H1 (cell line): ENCODE data around the gene AGAP3. TPM values are rescaled to one million over a fixed set of nuclear protein-coding genes. Genes with fewer than 3 reads are reported as not detected.

Source experiments
- CTCF ChIA-PET: fragments of 300-600 bp; sonication (Branson Sonifier 250); formaldehyde crosslinking; loops from one replicate; lab custom pipeline; 2021; ENCODE audit not compliant: partially characterized antibody; lab: Charles Lee
- POLR2A ChIA-PET: fragments of 300-600 bp; sonication (Branson Sonifier 250); formaldehyde crosslinking; loops from one replicate; lab custom pipeline; 2021; ENCODE audit warnings: inconsistent platforms; ENCODE audit not compliant: partially characterized antibody; lab: Charles Lee
- DNase-seq, 2 experiments: peaks; one replicate each; pipeline versions ENCODE4 v3.0.0 to v3.0.0-alpha.2; 2010 to 2022; ENCODE audit warnings: low spot score in 2 of 2, low read depth in 1 of 2, mixed read lengths in 1 of 2
- FAIRE-seq: peaks from 2 replicates; lab custom pipeline; 2011; peaks lifted over from hg19 to GRCh38; lab: Jason Lieb, UNC
- H2AFZ ChIP-seq: 2 replicates; pipeline ENCODE4 v1.8.1; 2012; ENCODE audit warnings: low read length, inconsistent platforms
- H2AK5ac ChIP-seq: 2 replicates; pipeline ENCODE4 v1.6.1; 2013; ENCODE audit warnings: low read depth, low read length
- H2BK120ac ChIP-seq: replicated peaks from 2 replicates; pipeline ENCODE3; 2013; ENCODE audit warnings: low read depth, low read length, inconsistent platforms
- H2BK12ac ChIP-seq: 2 replicates; pipeline ENCODE4 v1.6.1; 2013; ENCODE audit warnings: low read depth, low read length
- H2BK15ac ChIP-seq: 2 replicates; pipeline ENCODE4 v1.6.1; 2013; ENCODE audit warnings: low read length
- H2BK20ac ChIP-seq: 2 replicates; pipeline ENCODE4 v1.6.1; 2013; ENCODE audit warnings: low read length
- H2BK5ac ChIP-seq: 2 replicates; pipeline ENCODE4 v1.6.1; 2013; ENCODE audit warnings: low read depth, low read length
- H3K14ac ChIP-seq: 2 replicates; pipeline ENCODE4 v1.6.1; 2013; ENCODE audit warnings: inconsistent platforms; ENCODE audit not compliant: insufficient read length
- H3K18ac ChIP-seq: 2 replicates; pipeline ENCODE4 v1.6.1; 2013; ENCODE audit warnings: low read length; ENCODE audit errors: extremely low read depth
- H3K23ac ChIP-seq: 2 replicates; pipeline ENCODE4 v1.6.1; 2013; ENCODE audit warnings: inconsistent platforms; ENCODE audit not compliant: insufficient read length
- H3K23me2 ChIP-seq: 2 replicates; pipeline ENCODE4 v1.6.1; 2013; ENCODE audit warnings: low read depth, low read length
- H3K27ac ChIP-seq: 2 replicates; pipeline ENCODE4 v1.6.1; 2011; ENCODE audit warnings: low read depth, low read length, inconsistent platforms
- H3K27me3 ChIP-seq, 4 experiments: replicated peaks in 1 of 4; 1 replicate in 1 of 4; 2 replicates in 3 of 4; pipeline versions ENCODE4 v1.6.1 to v1.8.1; 2011 to 2013; ENCODE audit warnings: low read length in 3 of 4, mild to moderate bottlenecking in 3 of 4, inconsistent platforms in 2 of 4, mixed read lengths in 2 of 4, moderate library complexity in 1 of 4; ENCODE audit not compliant: control insufficient read depth in 3 of 4, insufficient read depth in 3 of 4; ENCODE audit errors: extremely low read depth in 1 of 4
- H3K36me3 ChIP-seq, 4 experiments: 2 replicates each; pipeline versions ENCODE4 v1.6.1 to v1.8.1; 2011 to 2013; ENCODE audit warnings: mild to moderate bottlenecking in 4 of 4, low read length in 3 of 4, moderate library complexity in 2 of 4, control low read depth in 1 of 4, inconsistent platforms in 1 of 4; ENCODE audit not compliant: insufficient read depth in 4 of 4, control insufficient read depth in 2 of 4
- H3K4ac ChIP-seq: replicated peaks from 2 replicates; pipeline ENCODE3; 2013; ENCODE audit warnings: low read length, low read depth, mixed read lengths, inconsistent platforms; ENCODE audit not compliant: insufficient read length
- H3K4me1 ChIP-seq, 4 experiments: replicated peaks in 1 of 4; 1 replicate in 1 of 4; 2 replicates in 3 of 4; pipeline versions ENCODE4 v1.6.1 to v1.8.1; 2011 to 2013; ENCODE audit warnings: low read length in 3 of 4, inconsistent platforms in 2 of 4, mixed read lengths in 1 of 4; ENCODE audit not compliant: insufficient read depth in 4 of 4, control insufficient read depth in 3 of 4
- H3K4me2 ChIP-seq, 2 experiments: 2 replicates each; pipeline versions ENCODE4 v1.6.1 to v1.8.1; 2011 to 2013; ENCODE audit warnings: low read depth in 2 of 2, low read length in 2 of 2, control low read depth in 1 of 2, inconsistent platforms in 1 of 2, mild to moderate bottlenecking in 1 of 2; ENCODE audit not compliant: insufficient read depth in 1 of 2
- H3K4me3 ChIP-seq, 4 experiments: fragments of 200-600, 300-600 bp in 1 of 4; sonication (generic), shearing (Covaris generic), sonication (Bioruptor Twin) in 1 of 4; 2 replicates each; pipeline versions ENCODE4 v1.5.1 to v1.8.1; 2011 to 2016; ENCODE audit warnings: low read length in 4 of 4, low read depth in 3 of 4, control low read depth in 2 of 4, inconsistent platforms in 2 of 4, mild to moderate bottlenecking in 2 of 4, mixed read lengths in 1 of 4, moderate library complexity in 1 of 4; ENCODE audit not compliant: insufficient read depth in 2 of 4; ENCODE audit errors: extremely low read depth in 1 of 4
- H3K56ac ChIP-seq: replicated peaks from 2 replicates; pipeline ENCODE3; 2013; ENCODE audit warnings: low read depth, mild to moderate bottlenecking, mixed read lengths, low read length, inconsistent platforms; ENCODE audit not compliant: insufficient read length
- H3K79me1 ChIP-seq: 2 replicates; pipeline ENCODE4 v1.6.1; 2013; ENCODE audit warnings: low read depth, low read length, control low read depth
- H3K79me2 ChIP-seq, 2 experiments: 2 replicates each; pipeline versions ENCODE4 v1.6.1 to v1.8.1; 2012 to 2013; ENCODE audit warnings: low read length in 2 of 2, mild to moderate bottlenecking in 2 of 2, inconsistent platforms in 1 of 2; ENCODE audit not compliant: insufficient read depth in 2 of 2, control insufficient read depth in 1 of 2
- H3K9ac ChIP-seq, 4 experiments: replicated peaks in 1 of 4; 1 replicate in 1 of 4; 2 replicates in 3 of 4; pipeline versions ENCODE4 v1.6.1 to v1.8.1; 2011 to 2013; ENCODE audit warnings: low read depth in 3 of 4, low read length in 3 of 4, control low read depth in 2 of 4, mild to moderate bottlenecking in 2 of 4, moderate library complexity in 2 of 4, inconsistent platforms in 1 of 4; ENCODE audit errors: extremely low read depth in 1 of 4
- H3K9me3 ChIP-seq, 2 experiments: 2 replicates each; pipeline versions ENCODE4 v1.6.1 to v1.8.1; 2012 to 2013; ENCODE audit warnings: mild to moderate bottlenecking in 2 of 2, moderate library complexity in 2 of 2, control low read depth in 1 of 2, inconsistent platforms in 1 of 2, low read depth in 1 of 2, low read length in 1 of 2, mixed read lengths in 1 of 2; ENCODE audit not compliant: insufficient read depth in 2 of 2
- H4K20me1 ChIP-seq, 2 experiments: replicated peaks in 1 of 2; 2 replicates each; pipeline versions ENCODE3 to v1.8.1; 2011 to 2013; ENCODE audit warnings: inconsistent platforms in 2 of 2, low read length in 2 of 2, mild to moderate bottlenecking in 1 of 2; ENCODE audit not compliant: insufficient read depth in 2 of 2, control insufficient read depth in 1 of 2
- H4K5ac ChIP-seq: 2 replicates; pipeline ENCODE4 v1.6.1; 2013; ENCODE audit warnings: low read length, low read depth, mixed read lengths, inconsistent platforms; ENCODE audit not compliant: insufficient read length
- H4K8ac ChIP-seq: 2 replicates; pipeline ENCODE4 v1.8.0; 2013; ENCODE audit warnings: mild to moderate bottlenecking, moderate library complexity, low read length, inconsistent platforms; ENCODE audit not compliant: insufficient read depth; ENCODE audit errors: extremely low read depth
- H4K91ac ChIP-seq: replicated peaks from 2 replicates; pipeline ENCODE3; 2013; ENCODE audit warnings: low read length, mixed read lengths, inconsistent platforms; ENCODE audit not compliant: insufficient read length
- BACH1 ChIP-seq: IDR thresholded peaks from 2 replicates; pipeline ENCODE4 v1.6.1; 2012; ENCODE audit warnings: low read length, improper control_type of control experiment
- BCL11A ChIP-seq, 2 experiments: IDR thresholded peaks; one replicate each; pipeline ENCODE4 v1.6.1; 2011; ENCODE audit warnings: low read depth in 2 of 2, low read length in 2 of 2, mild to moderate bottlenecking in 2 of 2
- BRCA1 ChIP-seq: IDR thresholded peaks from 2 replicates; pipeline ENCODE4 v1.6.1; 2012; ENCODE audit warnings: low read depth, low read length, improper control_type of control experiment
- POLR2AphosphoS5 ChIP-seq: IDR thresholded peaks from 2 replicates; pipeline ENCODE4 v1.6.1; 2011; ENCODE audit warnings: low read depth, low read length
- RXRA ChIP-seq: IDR thresholded peaks from 2 replicates; pipeline ENCODE4 v1.6.1; 2011; ENCODE audit warnings: low read depth, mild to moderate bottlenecking, low read length, moderate library complexity; ENCODE audit not compliant: insufficient read depth
- WGBS, 2 experiments: shearing (Covaris generic) in 1 of 2; methylation state at CpG; one replicate each; pipeline versions ENCODE4 v1.1.6 to v1.1.7; 2013 to 2015; ENCODE audit warnings: low lambda C conversion rate in 2 of 2, mixed read lengths in 2 of 2, inconsistent platforms in 1 of 2, low coverage in 1 of 2, missing lambda C conversion rate in 1 of 2; ENCODE audit not compliant: insufficient replicate concordance in 2 of 2, insufficient coverage in 1 of 2, insufficient read length in 1 of 2; ENCODE audit errors: extremely low coverage in 1 of 2, missing lambda C conversion rate in 1 of 2; 5-methylcytosine and 5-hydroxymethylcytosine counted together
- polyA plus RNA-seq, 7 experiments: library from polyadenylated mRNA; depleted of rRNA in 3 of 7; stranded (reverse) in 5 of 7; unstranded in 2 of 7; fragments of >200 nt in 5 of 7; fragments of 200-250 nt in 2 of 7; gene quantifications; 1 replicate in 5 of 7; 2 replicates in 1 of 7; 4 replicates in 1 of 7; pipeline versions ENCODE4 v1.2.1 to v1.2.3, GENCODE V29; 2011 to 2013; ENCODE audit warnings: missing spikeins in 2 of 7, mixed read lengths in 2 of 7
- total RNA-seq: library from RNA; stranded (reverse); fragmentation: NEBNext Ultra II Directional; extraction: Animal tissue kit (Norgen Biotek cat#: 25700); gene quantifications from 2 replicates; pipeline ENCODE4 v1.2.1, GENCODE V29; 2021

The AGAP3 gene
- total and polyA plus RNA-seq, 2 of the 8 experiments (the other 6 are each of a cell fraction or from before 2014, with no cell fraction given): 66.4 to 120 TPM

GRCh38 chr7:151083824-151084160, 2.5 kb upstream of the AGAP3 start:
- Histone ChIP-seq H3K23me2 (peaks cover 38% of the 10 kb centered on the region), H3K79me2 (peaks cover 0 to 21% of the 10 kb centered on the region in 2 experiments; a peak in 1 of 4 replicates), H3K79me1 (peaks cover 12% of the 10 kb centered on the region), H3K9me3 (no peaks in the 10 kb centered on the region), H2BK20ac (no peak overlapping the region), H2BK5ac (no peak overlapping the region), H2AFZ (no peak overlapping the region; the same call in 1 of the 2 replicates), H3K27ac (no peak overlapping the region), H3K27me3 (peaks cover 0 to 25% (median 14%) of the 10 kb centered on the region in 4 experiments; a peak in 6 of 7 replicates), H3K14ac (no peak overlapping the region), H2AK5ac (no peak overlapping the region), H3K36me3 (no peaks in the 10 kb centered on the region), H2BK120ac (no peak overlapping the region), H4K8ac (no peak overlapping the region; the same call in 1 of the 2 replicates), H3K23ac (no peak overlapping the region), H3K4me2 (peak overlapping the region; percentile 90 to 95), H3K4me3 (peak overlapping the region; percentile 48 to 85 (median 68)), H3K18ac (no peak overlapping the region), H3K9ac (no peak overlapping the region), H3K4me1 (peaks cover 3 to 55% (median 30%) of the 10 kb centered on the region in 4 experiments), H3K56ac (no peak overlapping the region), H4K20me1 (peaks cover 17 to 20% of the 10 kb centered on the region in 2 experiments), H2BK15ac (no peak overlapping the region; the same call in 1 of the 2 replicates), H2BK12ac (peak overlapping the region; percentile 80; the same call in 1 of the 2 replicates), H3K4ac (peak overlapping the region; percentile 53), H4K91ac (no peak overlapping the region), H4K5ac (no peak overlapping the region)
- 43% methylated on average over 3 of the region's 3 CpGs; no CpG with 5 or more reads in 1 of the 2 experiments for WGBS, 2 experiments
- no peak for DNase-seq
- POLR2A ChIA-PET: interaction anchor here (1.7 to 2.7 kb wide), 3 partner anchors 20 to 27 kb away, joined by 3 to 13 read pairs (median 5); no protein-coding TSS in a partner anchor
- no peak for TF ChIP-seq POLR2AphosphoS5
- TF ChIP-seq BACH1: no peak
- no peak for TF ChIP-seq BCL11A (IDR thresholded peaks at IDR 0.05; ENCODE audit: low read depth in 2 of 2, low read length in 2 of 2)
- no peak for TF ChIP-seq RXRA
- no peak for TF ChIP-seq BRCA1
- CTCF ChIA-PET: interaction anchor here (1.3 to 15.1 kb wide), 3 partner anchors 18 to 65 kb away, joined by 3 to 448 read pairs (median 17); no protein-coding TSS in a partner anchor
- FAIRE-seq: no peak
